A673 (cell line): ENCODE data around the gene RAB3A. TPM values are rescaled to one million over a fixed set of nuclear protein-coding genes. Genes with fewer than 3 reads are reported as not detected.

Source experiments
- BruUV-seq: library from RNA; stranded (reverse); fragments of 400-500 nt; replicated peaks from 2 replicates; lab custom pipeline; 2021; lab: Mats Ljungman, UMichigan
- CTCF ChIA-PET: fragments of 300-600 bp; sonication (Branson Sonifier 250); formaldehyde crosslinking; loops from one replicate; lab custom pipeline; 2022; ENCODE audit warnings: antibody characterized with exemption; lab: Charles Lee
- POLR2A ChIA-PET: fragments of 300-600 bp; sonication (Branson Sonifier 250); formaldehyde crosslinking; loops from one replicate; lab custom pipeline; 2022; ENCODE audit warnings: antibody characterized with exemption; ENCODE audit not compliant: low non-redundant PET; lab: Charles Lee
- DNase-seq: peaks from one replicate; pipeline ENCODE4 v3.0.0-alpha.2; 2015; ENCODE audit warnings: low spot score
- H3K27ac ChIP-seq: fragments of 200-600 bp; sonication (generic); 2 replicates; pipeline ENCODE4 v1.5.1; 2016; ENCODE audit warnings: mixed run types, low read depth, mild to moderate bottlenecking, mixed read lengths, antibody characterized with exemption, low read length; ENCODE audit not compliant: poor library complexity, severe bottlenecking
- H3K27me3 ChIP-seq: fragments of 200-600 bp; sonication (generic); replicated peaks from 2 replicates; pipeline ENCODE4 v1.6.1; 2017; ENCODE audit warnings: mixed run types, low read depth, mild to moderate bottlenecking, mixed read lengths, antibody characterized with exemption, low read length; ENCODE audit not compliant: insufficient read depth, poor library complexity
- H3K36me3 ChIP-seq: fragments of 200-600 bp; sonication (generic); 2 replicates; pipeline ENCODE4 v1.6.1; 2016; ENCODE audit warnings: mixed run types, mild to moderate bottlenecking, mixed read lengths, antibody characterized with exemption, low read length; ENCODE audit not compliant: insufficient read depth, poor library complexity, severe bottlenecking
- H3K4me1 ChIP-seq: fragments of 200-600 bp; sonication (generic); 2 replicates; pipeline ENCODE4 v1.6.1; 2017; ENCODE audit warnings: mixed run types, mild to moderate bottlenecking, mixed read lengths, antibody characterized with exemption, low read length; ENCODE audit not compliant: insufficient read depth, poor library complexity, severe bottlenecking
- H3K4me3 ChIP-seq: fragments of 200-600 bp; sonication (generic); 2 replicates; pipeline ENCODE4 v1.5.1; 2016; ENCODE audit warnings: low read depth, mixed run types, mild to moderate bottlenecking, mixed read lengths, low read length; ENCODE audit not compliant: poor library complexity, severe bottlenecking
- H3K9me3 ChIP-seq: fragments of 200-600 bp; sonication (generic); 2 replicates; pipeline ENCODE4 v1.6.1; 2016; ENCODE audit warnings: mixed run types, low read depth, mild to moderate bottlenecking, mixed read lengths, antibody characterized with exemption, low read length; ENCODE audit not compliant: poor library complexity, severe bottlenecking
- CTCF ChIP-seq: fragments of 300-800, 200-600 bp; sonication (generic); conservative IDR thresholded peaks from 2 replicates; pipeline ENCODE4 v1.5.1; 2017; ENCODE audit warnings: low read depth, mild to moderate bottlenecking, antibody characterized with exemption, low read length, moderate library complexity, mixed read lengths
- EZH2 ChIP-seq: fragments of 200-600 bp; sonication (generic); IDR thresholded peaks from 2 replicates; pipeline ENCODE4 v1.6.1; 2017; ENCODE audit warnings: borderline replicate concordance, low read depth, mild to moderate bottlenecking, mixed read lengths, antibody characterized with exemption, low read length; ENCODE audit not compliant: poor library complexity, severe bottlenecking
- intact Hi-C: fragments of 100-400 bp; cut with micrococcal nuclease; formaldehyde crosslinking; loops from one replicate; pipeline ENCODE4 v1.10.0; 2022; ENCODE audit not compliant: unreplicated experiment
- total RNA-seq: library from RNA; stranded (reverse); gene quantifications from 2 replicates; pipeline ENCODE4 v1.2.3, GENCODE V29; 2021

The RAB3A gene
- total RNA-seq, 1 experiment from 2014 or later, result 2.9 TPM

GRCh38 chr19:18202397-18202777, 1.5 kb downstream of the RAB3A start:
- POLR2A ChIA-PET, result no interaction called here

GRCh38 chr19:18198374-18198773, 5.5 kb downstream of the RAB3A start:
- intact Hi-C loops, result no loop called here
- ChIA-PET CTCF (no interaction called here), POLR2A (interaction anchor here (0.6 kb wide), 1 partner anchor 81 kb away, joined by 9 read pairs; no protein-coding TSS in a partner anchor)
- no peaks in the 10 kb centered on the region for H3K9me3 ChIP-seq
- no peak overlapping the region for H3K27ac ChIP-seq
- peaks cover 15% of the 10 kb centered on the region for H3K4me1 ChIP-seq
- no TSS peak for BruUV-seq
- no peak for DNase-seq
- no peak overlapping the region for H3K4me3 ChIP-seq
- no peak for TF ChIP-seq EZH2
- TF ChIP-seq CTCF, result no peak
- H3K27me3 ChIP-seq, result no peaks in the 10 kb centered on the region
- H3K36me3 ChIP-seq, result peaks cover 14% of the 10 kb centered on the region

More at GRCh38 chr19:18202397-18202777, 1.5 kb downstream of the RAB3A start:
- CTCF ChIA-PET, result no interaction called here
- no TSS peak for BruUV-seq
- H3K4me3 ChIP-seq, result peak overlapping the region; percentile 60
- no peak for DNase-seq
- H3K27me3 ChIP-seq, result no peaks in the 10 kb centered on the region
- TF ChIP-seq EZH2 (no peak), CTCF (no peak)
- H3K4me1 ChIP-seq, result peaks cover 12% of the 10 kb centered on the region
- H3K36me3 ChIP-seq, result peaks cover 14% of the 10 kb centered on the region
- intact Hi-C loops, result loop anchor here (5.0 kb wide), 2 partner anchors 120 to 215 kb away; partner anchors contain the start of genes LSM4 and SSBP4
- no peak overlapping the region for H3K27ac ChIP-seq
- H3K9me3 ChIP-seq, result no peaks in the 10 kb centered on the region

GRCh38 chr19:18197941-18198340, 5.9 kb downstream of the RAB3A start:
- H3K4me1 ChIP-seq, result peaks cover 11% of the 10 kb centered on the region
- H3K27ac ChIP-seq, result no peak overlapping the region
- no TSS peak for BruUV-seq
- H3K4me3 ChIP-seq, result no peak overlapping the region
- no peaks in the 10 kb centered on the region for H3K27me3 ChIP-seq
- H3K9me3 ChIP-seq, result no peaks in the 10 kb centered on the region
- POLR2A ChIA-PET, result interaction anchor here (0.6 kb wide), 1 partner anchor 82 kb away, joined by 9 read pairs; no protein-coding TSS in a partner anchor
- DNase-seq, result no peak
- TF ChIP-seq CTCF (no peak), EZH2 (no peak)
- H3K36me3 ChIP-seq, result peaks cover 14% of the 10 kb centered on the region
- intact Hi-C loops, result no loop called here
- CTCF ChIA-PET, result no interaction called here
